Activated T-cell treated with anti-CD3 and anti-CD28 coated beads, Interleukin-2, amount 50 U/mL, for 48 hours (primary cell): Measurements from ENCODE around the gene GOSR1.
A peak's percentile ranks its signal among the peaks of the same experiment; 100 is the strongest.
"Not testable (repeated sequence)": the region's sequence is repeated elsewhere in the genome, so short reads cannot be mapped to it uniquely, and the experiment has no call there.

Experiments
- DNase-seq, 2 experiments: peaks; one replicate each; pipeline ENCODE4 v3.0.0-alpha.2; 2020

The GOSR1 gene

GRCh38 chr17:30564422-30565072 is 87.3 kb downstream of the GOSR1 start:
- peak in 1 of 2 experiments; percentile 13 for DNase-seq

GRCh38 chr17:30565073-30565935 is 88.1 kb downstream of the GOSR1 start:
- peak in 1 of 2 experiments; percentile 9 for DNase-seq

- peak in 1 of 2 experiments; percentile 2 for DNase-seq
These were observed 88.9 kb downstream of the GOSR1 start for GRCh38 chr17:30566104-30566503.

GRCh38 chr17:30566516-30567225 is 89.5 kb downstream of the GOSR1 start:
- DNase-seq, result not testable (repeated sequence)

GRCh38 chr17:30567231-30568116 is 90.3 kb downstream of the GOSR1 start:
- DNase-seq, result peak in 1 of 2 experiments; percentile 10

GRCh38 chr17:30568117-30568430 is 90.9 kb downstream of the GOSR1 start:
- DNase-seq, result no peak

- not testable (repeated sequence) for DNase-seq
These were observed 92.4 kb downstream of the GOSR1 start for GRCh38 chr17:30569531-30570175.

GRCh38 chr17:30570191-30570590 is 93.0 kb downstream of the GOSR1 start:
- no peak for DNase-seq

- no peak for DNase-seq
These were observed 93.5 kb downstream of the GOSR1 start for GRCh38 chr17:30570596-30571265.

GRCh38 chr17:30571404-30571803 is 94.2 kb downstream of the GOSR1 start:
- not testable (repeated sequence) for DNase-seq

- DNase-seq, result no peak
These were observed 94.7 kb downstream of the GOSR1 start for GRCh38 chr17:30571921-30572320.

GRCh38 chr17:30572651-30573554 is 95.7 kb downstream of the GOSR1 start:
- not testable (repeated sequence) for DNase-seq

GRCh38 chr17:30573603-30574175 is 96.5 kb downstream of the GOSR1 start:
- DNase-seq, result no peak

- not testable (repeated sequence) for DNase-seq
These were observed 97.1 kb downstream of the GOSR1 start for GRCh38 chr17:30574309-30574708.

- DNase-seq, result not testable (repeated sequence)
These were observed 97.6 kb downstream of the GOSR1 start for GRCh38 chr17:30574806-30575205.

- not testable (repeated sequence) for DNase-seq
These were observed 98.6 kb downstream of the GOSR1 start for GRCh38 chr17:30575648-30576325.

- no peak for DNase-seq
These were observed 99.2 kb downstream of the GOSR1 start for GRCh38 chr17:30576326-30576861.
